Heart right ventricle (tissue), 16 donors: ENCODE results near the gene ARID4A. TPM values are rescaled to one million over a fixed set of nuclear protein-coding genes. Genes with fewer than 3 reads are reported as not detected.

Experiments used
- ATAC-seq, 8 donors: fragments of 200-7000 bp; cut with Tn5 transposase; one replicate each; pipeline ENCODE4 v1.9.1; 2020; ENCODE audit warnings: mild to moderate bottlenecking in 8 of 8, moderate library complexity in 8 of 8, moderate number of reproducible peaks in 1 of 8
- DNase-seq, 2 donors: peaks; one replicate each; pipeline ENCODE4 v3.0.0-alpha.2; 2020
- H3K27ac ChIP-seq, 10 donors: fragments of 200-600 bp; sonication (generic) in 2 of 10; one replicate each; pipeline versions ENCODE4 v1.5.0 to v1.8.0; 2020 to 2022; ENCODE audit warnings: mild to moderate bottlenecking in 3 of 10
- H3K27me3 ChIP-seq, 7 donors: fragments of 200-600 bp; one replicate each; pipeline ENCODE4 v1.8.0; 2021 to 2022; ENCODE audit warnings: mild to moderate bottlenecking in 2 of 7
- H3K36me3 ChIP-seq, 9 donors: fragments of 200-600 bp; sonication (generic) in 1 of 9; one replicate each; pipeline versions ENCODE4 v1.5.0 to v1.8.0; 2020 to 2022; ENCODE audit warnings: mild to moderate bottlenecking in 2 of 9
- H3K4me1 ChIP-seq, 9 donors: fragments of 200-600 bp; sonication (generic) in 1 of 9; one replicate each; pipeline versions ENCODE4 v1.5.0 to v1.8.0; 2020 to 2022; ENCODE audit warnings: mild to moderate bottlenecking in 4 of 9
- H3K4me3 ChIP-seq, 10 donors: fragments of 200-600 bp; sonication (generic) in 2 of 10; one replicate each; pipeline versions ENCODE4 v1.5.0 to v1.8.0; 2020 to 2022; ENCODE audit warnings: mild to moderate bottlenecking in 7 of 10, moderate library complexity in 2 of 10
- H3K9me3 ChIP-seq, 11 donors: fragments of 200-600 bp in 10 of 11; sonication (generic) in 2 of 11; one replicate each; pipeline versions ENCODE4 v1.5.0 to v1.8.0; 2013 to 2022; ENCODE audit warnings: mild to moderate bottlenecking in 2 of 11, control low read depth in 1 of 11, moderate library complexity in 1 of 11
- WGBS, 2 donors: extraction: QIAGEN DNeasy Blood & Tissue Kit; methylation state at CpG; one replicate each; pipeline ENCODE4 v1.1.7; 2013; ENCODE audit warnings: inconsistent platforms in 1 of 2; 5-methylcytosine and 5-hydroxymethylcytosine counted together
- intact Hi-C, 10 donors: fragments of 100-400 bp; cut with DNase I; formaldehyde crosslinking; loops; one replicate each; pipeline versions ENCODE4 v1.11.1 to v1.14.2; 2022
- polyA plus RNA-seq, 2 donors: library from polyadenylated mRNA; stranded (reverse); fragments of 200-250 nt; gene quantifications; one replicate each; pipeline ENCODE4 v1.2.3, GENCODE V29; 2013
- total RNA-seq, 10 donors: library from RNA; stranded (reverse); fragmentation: NEBNext Ultra II Directional in 3 of 10; extraction: Animal tissue kit (Norgen Biotek cat#: 25700) in 3 of 10; gene quantifications; one replicate each; pipeline versions ENCODE4 v1.2.1 to v1.2.4, GENCODE V29; 2021 to 2023
- TF ChIP-seq, protein P1 (sequence below), 9 donors: fragments of 200-600 bp; sonication (generic) in 2 of 9; IDR thresholded peaks; one replicate each; pipeline versions ENCODE4 v1.5.0 to v1.8.0; 2021 to 2022; ENCODE audit warnings: antibody characterized with exemption in 9 of 9, mild to moderate bottlenecking in 5 of 9, moderate library complexity in 1 of 9
- donor health status: Arrhythmogenic right ventricular cardiomyopathy.
- donor health status: ischemic (EF 13 %, LVEDD 7.1; RV severe dilation, severe dysfunction).
- donor health status: healthy with polysubstance abuse.
- donor health status: DM: no; HTN: yes; CAD: no.
- donor health status: DM: no; HTN: no; CAD: no.
- donor health status: ischemic (EF 25% LVEDD 6.9; RV normal size, moderate dysfunction).
- donor health status: ischemic (EF 25% LVEDD 5.7; RV mildly dilated, moderate dysfunction).
- donor health status: healthy.
- donor health status: DM: yes; HTN: yes; CAD: no.
- donor health status: Ischemic cardiomyopathy.
- donor health status: ischemic (EF 35%, LVEDD 5.7; RV mildly dilated, moderate dysfunction).
- donor health status: nonischemic (EF 11% LVEDD 7.7; RV severe dilation, severe dysfunction).
- donor health status: DM: yes; HTN: yes; CAD: no.
- donor health status: PGD.
- donor health status: ischemic (EF 29% LVEDD 5.4; RV normal size, mild dysfunction).
- donor health status: nonischemic (EF 23%, LVEDD 6.1; RV moderate dilation, normal function).

The ARID4A gene
- total and polyA plus RNA-seq, 12 donors = 2.7 to 19.1 (median 17.3) TPM

DNA sequence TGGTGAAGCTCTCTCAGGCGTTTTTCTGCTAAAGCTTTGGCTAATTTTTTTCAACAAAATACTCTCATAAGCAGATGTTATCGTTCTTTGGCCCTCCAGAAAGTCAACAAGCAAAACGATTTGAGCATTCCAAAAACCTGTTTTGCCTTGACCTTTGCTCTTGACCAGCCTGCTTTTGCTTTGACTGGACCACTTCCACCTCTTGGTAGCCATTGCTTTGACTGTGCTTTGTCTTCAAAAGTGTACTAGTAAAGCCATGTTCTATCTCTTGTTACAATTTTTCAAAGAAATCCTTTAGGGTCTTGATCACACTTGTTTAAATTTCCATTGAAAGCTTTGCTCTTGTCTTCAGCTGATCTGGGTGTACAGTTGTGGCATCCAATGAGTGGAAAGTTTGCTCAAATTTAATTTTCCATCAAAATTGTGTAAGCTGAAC, 10.7 kb upstream of the ARID4A start:
- TF ChIP-seq, protein P1, sequence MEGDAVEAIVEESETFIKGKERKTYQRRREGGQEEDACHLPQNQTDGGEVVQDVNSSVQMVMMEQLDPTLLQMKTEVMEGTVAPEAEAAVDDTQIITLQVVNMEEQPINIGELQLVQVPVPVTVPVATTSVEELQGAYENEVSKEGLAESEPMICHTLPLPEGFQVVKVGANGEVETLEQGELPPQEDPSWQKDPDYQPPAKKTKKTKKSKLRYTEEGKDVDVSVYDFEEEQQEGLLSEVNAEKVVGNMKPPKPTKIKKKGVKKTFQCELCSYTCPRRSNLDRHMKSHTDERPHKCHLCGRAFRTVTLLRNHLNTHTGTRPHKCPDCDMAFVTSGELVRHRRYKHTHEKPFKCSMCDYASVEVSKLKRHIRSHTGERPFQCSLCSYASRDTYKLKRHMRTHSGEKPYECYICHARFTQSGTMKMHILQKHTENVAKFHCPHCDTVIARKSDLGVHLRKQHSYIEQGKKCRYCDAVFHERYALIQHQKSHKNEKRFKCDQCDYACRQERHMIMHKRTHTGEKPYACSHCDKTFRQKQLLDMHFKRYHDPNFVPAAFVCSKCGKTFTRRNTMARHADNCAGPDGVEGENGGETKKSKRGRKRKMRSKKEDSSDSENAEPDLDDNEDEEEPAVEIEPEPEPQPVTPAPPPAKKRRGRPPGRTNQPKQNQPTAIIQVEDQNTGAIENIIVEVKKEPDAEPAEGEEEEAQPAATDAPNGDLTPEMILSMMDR (IDR thresholded peaks at IDR 0.05) = no peak
- 66 to 81% methylated on average over 3 of the region's 3 CpGs for WGBS, 2 donors
- no peak overlapping the region for H3K4me3 ChIP-seq
- DNase-seq = no peak
- ATAC-seq = no peak
- no peaks in the 10 kb centered on the region for H3K9me3 ChIP-seq
- no peak overlapping the region for H3K27ac ChIP-seq
- peaks cover 3 to 68% (median 43%) of the 10 kb centered on the region in 9 donors for H3K4me1 ChIP-seq
- intact Hi-C loops = no loop called here
- H3K36me3 ChIP-seq = peaks cover 0 to 100% (median 63%) of the 10 kb centered on the region in 9 donors
- no peaks in the 10 kb centered on the region for H3K27me3 ChIP-seq

DNA sequence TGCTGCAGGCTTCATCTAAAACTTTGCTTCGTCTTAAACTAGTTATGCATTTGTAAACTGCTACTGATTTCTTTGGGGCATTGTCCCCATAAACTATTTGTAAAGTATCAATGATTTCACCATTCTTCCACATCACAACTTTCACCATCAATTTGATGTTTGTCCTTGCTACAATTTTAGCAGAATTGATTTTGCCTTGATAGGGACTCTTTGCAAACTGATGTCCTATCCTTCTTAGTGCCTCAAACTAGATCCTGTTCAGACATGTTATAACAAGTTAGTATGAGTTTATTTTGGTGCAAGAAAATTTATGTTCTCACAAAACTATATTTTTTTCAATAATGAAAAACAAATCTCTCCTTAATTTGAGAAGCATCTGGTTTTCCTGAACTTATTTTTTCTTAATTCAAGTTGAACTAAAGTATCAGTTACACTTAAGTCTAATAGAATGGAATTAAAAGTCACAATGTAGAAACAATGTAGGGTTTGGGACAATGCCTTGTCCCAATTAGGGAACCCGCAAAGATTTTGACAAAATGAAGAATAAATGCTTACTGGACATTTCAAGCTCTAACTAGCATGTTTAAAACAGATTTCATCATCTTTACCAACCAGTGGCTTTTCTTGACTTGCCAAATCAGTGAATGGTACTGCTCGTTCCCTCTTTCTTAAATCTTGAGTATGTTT, 10.1 kb upstream of the ARID4A start:
- TF ChIP-seq, protein P1 (IDR thresholded peaks at IDR 0.05) = no peak
- 75% methylated on average over 3 of the region's 3 CpGs for WGBS, 2 donors
- ATAC-seq (no peak), DNase-seq (no peak)
- Histone ChIP-seq H3K27me3 (no peaks in the 10 kb centered on the region), H3K36me3 (peaks cover 0 to 100% (median 60%) of the 10 kb centered on the region in 9 donors), H3K4me1 (peaks cover 2 to 66% (median 41%) of the 10 kb centered on the region in 9 donors), H3K27ac (no peak overlapping the region), H3K9me3 (no peaks in the 10 kb centered on the region), H3K4me3 (no peak overlapping the region)
- intact Hi-C loops = no loop called here

DNA sequence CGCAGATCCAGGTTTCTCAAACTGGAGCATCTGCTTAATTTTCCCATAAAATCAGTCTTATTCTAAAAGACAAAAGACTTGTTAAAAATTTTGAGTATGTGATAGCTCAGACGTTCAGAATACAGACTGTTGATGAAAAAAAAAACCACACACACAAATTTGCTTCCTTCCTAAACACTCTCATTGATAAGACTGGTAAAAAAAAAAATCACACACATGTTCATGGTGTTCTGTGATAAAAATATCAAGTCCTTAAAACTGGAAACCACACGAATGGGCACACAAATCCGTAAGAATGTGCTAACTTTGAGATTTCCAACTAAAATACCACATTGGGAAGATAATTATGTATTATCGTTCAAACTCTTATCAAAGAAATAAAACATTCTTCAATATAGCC, 6.7 kb upstream of the ARID4A start:
- intact Hi-C loops = loop anchor here in 4 of 10 donors (10.0 kb wide), 1 partner anchor 47 kb away; the partner anchor contains the start of gene PSMA3 (in 4 of the 4)
- TF ChIP-seq, protein P1 (IDR thresholded peaks at IDR 0.05) = no peak
- peaks cover 4 to 84% (median 59%) of the 10 kb centered on the region in 9 donors for H3K4me1 ChIP-seq
- ATAC-seq = no peak
- DNase-seq = no peak
- no peaks in the 10 kb centered on the region for H3K9me3 ChIP-seq
- 60% methylated on average over 5 of the region's 5 CpGs for WGBS, 2 donors
- H3K27ac ChIP-seq = no peak overlapping the region
- H3K4me3 ChIP-seq = no peak overlapping the region
- H3K27me3 ChIP-seq = no peaks in the 10 kb centered on the region
- peaks cover 0 to 91% (median 45%) of the 10 kb centered on the region in 9 donors for H3K36me3 ChIP-seq

DNA sequence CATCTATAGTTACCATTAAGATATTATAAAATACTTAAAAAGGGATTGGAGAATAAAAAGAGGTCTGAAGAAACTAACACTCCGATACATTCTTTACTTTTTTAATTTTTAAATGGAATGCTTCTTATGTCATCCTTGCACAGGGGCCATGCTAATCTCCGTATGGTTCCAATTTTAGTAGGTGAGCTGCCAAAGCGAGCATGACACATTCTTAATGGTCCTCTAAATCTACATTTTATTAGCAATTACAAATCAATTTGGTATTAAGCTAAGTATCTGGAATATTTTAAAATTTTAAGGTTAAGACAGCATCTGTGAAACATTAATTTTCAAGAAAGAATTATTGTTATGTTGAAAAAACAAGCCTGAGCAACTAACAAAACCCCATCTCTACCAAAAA, 6.2 kb upstream of the ARID4A start:
- peaks cover 4 to 90% (median 63%) of the 10 kb centered on the region in 9 donors for H3K4me1 ChIP-seq
- intact Hi-C loops = loop anchor here in 4 of 10 donors (10.0 kb wide), 1 partner anchor 47 kb away; the partner anchor contains the start of gene PSMA3 (in 4 of the 4)

More for the DNA sequence above, 6.2 kb upstream of the ARID4A start:
- H3K36me3 ChIP-seq = peaks cover 0 to 86% (median 45%) of the 10 kb centered on the region in 9 donors
- TF ChIP-seq, protein P1 (IDR thresholded peaks at IDR 0.05) = no peak
- no peak overlapping the region for H3K27ac ChIP-seq
- no peak overlapping the region for H3K4me3 ChIP-seq
- ATAC-seq (no peak), DNase-seq (no peak)
- no peaks in the 10 kb centered on the region for H3K9me3 ChIP-seq
- H3K27me3 ChIP-seq = no peaks in the 10 kb centered on the region
- 58 to 62% methylated on average over 3 of the region's 3 CpGs for whole genome bisulfite sequencing, 2 donors
